PC-9 (cell line): Measurements from ENCODE around the gene FAM193B. TPM values are rescaled to one million over a fixed set of nuclear protein-coding genes. Genes with fewer than 3 reads are reported as not detected.

Source experiments
- BruUV-seq: library from RNA; stranded (reverse); fragments of 400-500 nt; replicated peaks from 2 replicates; lab custom pipeline; 2021; lab: Mats Ljungman, UMichigan
- CTCF ChIA-PET: fragments of 300-600 bp; sonication (Branson Sonifier 250); formaldehyde crosslinking; loops from one replicate; lab custom pipeline; 2022; ENCODE audit warnings: antibody characterized with exemption; lab: Charles Lee
- POLR2A ChIA-PET: fragments of 300-600 bp; sonication (Branson Sonifier 250); formaldehyde crosslinking; loops from one replicate; lab custom pipeline; 2022; ENCODE audit warnings: antibody characterized with exemption; ENCODE audit not compliant: unreplicated experiment; lab: Charles Lee
- DNase-seq, 2 experiments: peaks; one replicate each; pipeline versions ENCODE4 v3.0.0 to v3.0.0-alpha.2; 2015 to 2022; ENCODE audit warnings: mixed read lengths in 1 of 2
- H2AFZ ChIP-seq: fragments of 200-600 bp; sonication (generic); 2 replicates; pipeline ENCODE4 v1.8.1; 2017; ENCODE audit warnings: antibody characterized with exemption
- H3F3A ChIP-seq: fragments of 200-600 bp; sonication (generic); 2 replicates; pipeline ENCODE4 v1.8.1; 2017; ENCODE audit warnings: antibody characterized with exemption, mild to moderate bottlenecking, low read depth; ENCODE audit not compliant: insufficient read depth
- H3K27ac ChIP-seq: fragments of 200-600 bp; sonication (generic); 2 replicates; pipeline ENCODE4 v1.6.1; 2016; ENCODE audit warnings: mixed run types
- H3K27me3 ChIP-seq: fragments of 200-600 bp; sonication (generic); 2 replicates; pipeline ENCODE4 v1.6.1; 2016; ENCODE audit warnings: low read depth, mixed run types; ENCODE audit not compliant: insufficient read depth
- H3K36me3 ChIP-seq: fragments of 200-600 bp; sonication (generic); 2 replicates; pipeline ENCODE4 v1.6.1; 2016; ENCODE audit warnings: low read depth, mixed run types
- H3K4me1 ChIP-seq: fragments of 200-600 bp; sonication (generic); replicated peaks from 2 replicates; pipeline ENCODE4 v1.6.1; 2016; ENCODE audit warnings: mixed run types; ENCODE audit not compliant: insufficient read depth
- H3K4me2 ChIP-seq: fragments of 200-600 bp; sonication (generic); 2 replicates; pipeline ENCODE4 v1.6.1; 2017; ENCODE audit warnings: mixed run types
- H3K4me3 ChIP-seq: fragments of 200-600 bp; sonication (generic); 2 replicates; pipeline ENCODE4 v1.6.1; 2016; ENCODE audit warnings: mixed run types
- H3K79me2 ChIP-seq: fragments of 200-600 bp; sonication (generic); 2 replicates; pipeline ENCODE4 v1.6.1; 2017; ENCODE audit warnings: low read depth, mixed run types
- H3K9me2 ChIP-seq: fragments of 200-600 bp; sonication (generic); 2 replicates; pipeline ENCODE4 v1.8.1; 2017; ENCODE audit warnings: mild to moderate bottlenecking; ENCODE audit not compliant: insufficient read depth
- H3K9me3 ChIP-seq: fragments of 200-600 bp; sonication (generic); 2 replicates; pipeline ENCODE4 v1.8.1; 2016; ENCODE audit warnings: low read depth; ENCODE audit not compliant: insufficient read depth
- H4K20me1 ChIP-seq: fragments of 200-600 bp; sonication (generic); 2 replicates; pipeline ENCODE4 v1.8.1; 2017; ENCODE audit not compliant: insufficient read depth
- EZH2 ChIP-seq: fragments of 200-600 bp; sonication (generic); IDR thresholded peaks from 2 replicates; pipeline ENCODE4 v1.8.0; 2017; ENCODE audit warnings: antibody characterized with exemption, low read depth
- intact Hi-C: fragments of 100-400 bp; cut with micrococcal nuclease; formaldehyde crosslinking; loops from one replicate; pipeline ENCODE4 v1.10.0; 2022; ENCODE audit not compliant: unreplicated experiment
- total RNA-seq: library from RNA; stranded (reverse); gene quantifications from 2 replicates; pipeline ENCODE4 v1.2.3, GENCODE V29; 2021
- TF ChIP-seq, protein P1 (sequence below): fragments of 200-600 bp; sonication (generic); conservative IDR thresholded peaks from 2 replicates; pipeline ENCODE4 v1.6.1; 2017; ENCODE audit warnings: mixed run types, antibody characterized with exemption, mild to moderate bottlenecking, moderate library complexity

Gene FAM193B
- total RNA-seq, 1 experiment from 2014 or later, result 70.4 TPM

DNA sequence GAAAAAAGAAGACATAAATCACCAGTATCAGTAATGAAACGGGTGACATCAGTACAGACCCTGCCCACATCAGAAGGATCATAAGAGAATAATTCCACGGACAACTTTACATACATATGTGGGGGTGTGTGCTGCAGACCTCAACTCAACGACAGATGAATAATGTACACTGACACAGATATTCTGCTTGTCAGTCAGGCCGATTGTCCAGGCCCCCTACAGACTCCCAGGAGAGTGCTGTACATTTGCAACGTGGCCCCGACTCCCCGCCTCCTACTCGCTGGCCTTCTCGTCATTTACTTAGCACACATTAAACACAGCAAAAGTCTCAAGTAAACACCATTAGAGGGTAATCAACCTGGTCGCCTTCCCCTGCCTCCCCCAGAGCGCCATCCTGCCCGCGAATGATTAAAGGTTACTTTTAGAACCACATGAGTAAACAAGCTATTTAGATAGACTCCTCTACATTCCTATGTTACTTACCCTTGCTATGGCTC is 34.1 kb upstream of the FAM193B start:
- Histone ChIP-seq H3F3A (no peaks in the 10 kb centered on the region), H3K36me3 (no peaks in the 10 kb centered on the region), H3K27me3 (peaks cover 59% of the 10 kb centered on the region), H3K4me2 (no peak overlapping the region), H3K9me3 (no peaks in the 10 kb centered on the region), H3K4me3 (no peak overlapping the region), H2AFZ (no peak overlapping the region), H4K20me1 (no peaks in the 10 kb centered on the region), H3K27ac (no peak overlapping the region), H3K79me2 (peaks cover 14% of the 10 kb centered on the region), H3K9me2 (no peaks in the 10 kb centered on the region), H3K4me1 (peaks cover 7% of the 10 kb centered on the region; the same call in 1 of the 2 replicates)
- intact Hi-C loops, result no loop called here
- no peak for DNase-seq
- no TSS peak for BruUV-seq
- TF ChIP-seq EZH2, result no peak
- TF ChIP-seq, protein P1, sequence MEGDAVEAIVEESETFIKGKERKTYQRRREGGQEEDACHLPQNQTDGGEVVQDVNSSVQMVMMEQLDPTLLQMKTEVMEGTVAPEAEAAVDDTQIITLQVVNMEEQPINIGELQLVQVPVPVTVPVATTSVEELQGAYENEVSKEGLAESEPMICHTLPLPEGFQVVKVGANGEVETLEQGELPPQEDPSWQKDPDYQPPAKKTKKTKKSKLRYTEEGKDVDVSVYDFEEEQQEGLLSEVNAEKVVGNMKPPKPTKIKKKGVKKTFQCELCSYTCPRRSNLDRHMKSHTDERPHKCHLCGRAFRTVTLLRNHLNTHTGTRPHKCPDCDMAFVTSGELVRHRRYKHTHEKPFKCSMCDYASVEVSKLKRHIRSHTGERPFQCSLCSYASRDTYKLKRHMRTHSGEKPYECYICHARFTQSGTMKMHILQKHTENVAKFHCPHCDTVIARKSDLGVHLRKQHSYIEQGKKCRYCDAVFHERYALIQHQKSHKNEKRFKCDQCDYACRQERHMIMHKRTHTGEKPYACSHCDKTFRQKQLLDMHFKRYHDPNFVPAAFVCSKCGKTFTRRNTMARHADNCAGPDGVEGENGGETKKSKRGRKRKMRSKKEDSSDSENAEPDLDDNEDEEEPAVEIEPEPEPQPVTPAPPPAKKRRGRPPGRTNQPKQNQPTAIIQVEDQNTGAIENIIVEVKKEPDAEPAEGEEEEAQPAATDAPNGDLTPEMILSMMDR, result no peak
- CTCF ChIA-PET, result no interaction called here
- POLR2A ChIA-PET, result interaction anchor here (0.6 kb wide), 1 partner anchor 809 kb away, joined by 3 read pairs; no protein-coding TSS in a partner anchor

DNA sequence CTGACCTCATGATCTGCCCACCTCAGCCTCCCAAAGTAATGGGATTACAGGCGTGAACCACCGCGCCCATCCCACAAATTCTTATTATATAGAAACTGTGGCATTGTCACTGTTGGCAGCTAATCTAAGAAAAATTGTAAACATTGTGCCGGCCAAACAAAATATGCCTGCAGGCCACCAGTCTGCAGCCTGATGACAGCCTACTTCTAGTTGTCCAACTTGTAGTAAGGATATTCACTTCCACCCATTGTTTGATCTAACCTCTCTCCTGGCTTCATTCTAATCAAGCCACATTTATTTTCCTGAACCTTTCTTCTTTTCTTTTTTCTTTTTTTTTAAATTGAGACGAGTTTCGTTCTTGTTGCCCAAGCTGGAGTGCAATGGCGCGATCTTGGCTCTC is 24.0 kb upstream of the FAM193B start:
- Histone ChIP-seq H3K4me3 (no peak overlapping the region), H3K4me1 (no peaks in the 10 kb centered on the region), H3K27ac (no peak overlapping the region), H2AFZ (no peak overlapping the region), H4K20me1 (no peaks in the 10 kb centered on the region), H3K9me2 (no peaks in the 10 kb centered on the region), H3F3A (no peaks in the 10 kb centered on the region), H3K9me3 (no peaks in the 10 kb centered on the region), H3K79me2 (no peaks in the 10 kb centered on the region), H3K36me3 (no peaks in the 10 kb centered on the region), H3K27me3 (peaks cover 46% of the 10 kb centered on the region), H3K4me2 (no peak overlapping the region)
- CTCF ChIA-PET, result interaction anchor here (0.6 kb wide), 1 partner anchor 632 kb away, joined by 4 read pairs; no protein-coding TSS in a partner anchor
- TF ChIP-seq EZH2, result no peak
- TF ChIP-seq, protein P1, result no peak
- BruUV-seq, result no TSS peak
- POLR2A ChIA-PET, result no interaction called here
- no peak for DNase-seq
- intact Hi-C loops, result no loop called here

DNA sequence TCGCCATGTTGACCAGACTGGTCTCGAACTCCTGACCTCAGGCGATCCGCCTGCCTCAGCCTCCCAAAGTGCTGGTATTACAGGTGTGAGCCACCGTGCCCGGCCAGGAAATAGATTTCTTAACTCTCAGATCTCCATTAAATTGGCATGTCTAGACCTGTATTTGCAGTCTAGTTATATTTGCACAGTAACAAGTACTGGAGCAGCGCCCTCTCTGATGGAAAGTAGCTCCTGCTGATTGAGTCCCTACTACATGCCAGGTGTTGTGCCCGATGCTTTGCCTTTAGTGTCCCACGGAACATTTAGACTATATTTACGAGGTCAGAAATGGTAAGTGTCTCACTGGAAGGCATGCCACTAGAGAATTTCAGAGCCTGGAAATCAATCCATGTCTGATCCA is 21.8 kb upstream of the FAM193B start:
- peaks cover 62% of the 10 kb centered on the region for H3K27me3 ChIP-seq
- no peak overlapping the region for H3K27ac ChIP-seq
- H3K9me3 ChIP-seq, result no peaks in the 10 kb centered on the region
- intact Hi-C loops, result no loop called here
- no TSS peak for BruUV-seq
- no peak for DNase-seq
- H3K79me2 ChIP-seq, result no peaks in the 10 kb centered on the region
- H3F3A ChIP-seq, result no peaks in the 10 kb centered on the region
- POLR2A ChIA-PET, result no interaction called here
- no peaks in the 10 kb centered on the region for H4K20me1 ChIP-seq
- H3K36me3 ChIP-seq, result no peaks in the 10 kb centered on the region
- no peak overlapping the region for H2AFZ ChIP-seq
- H3K4me1 ChIP-seq, result no peaks in the 10 kb centered on the region
- H3K4me2 ChIP-seq, result no peak overlapping the region
- CTCF ChIA-PET, result no interaction called here
- H3K4me3 ChIP-seq, result no peak overlapping the region
- TF ChIP-seq, protein P1, result no peak; the same call in 1 of the 2 replicates
- no peak for TF ChIP-seq EZH2
- H3K9me2 ChIP-seq, result no peaks in the 10 kb centered on the region
